Activated T-cell treated with anti-CD3 and anti-CD28 coated beads for 4 hours (primary cell): ENCODE results near the gene CAPRIN1.
"Not testable (repeated sequence)": the region's sequence is repeated elsewhere in the genome, so short reads cannot be mapped to it uniquely, and the experiment has no call there.

Experiments used
- DNase-seq: peaks from one replicate; pipeline ENCODE4 v3.0.0-alpha.2; 2020

Gene CAPRIN1

GRCh38 chr11:34052036-34052607 lies 591 bp downstream of the CAPRIN1 start:
- DNase-seq, result peak; percentile 86

GRCh38 chr11:34052608-34053160 lies 1.2 kb downstream of the CAPRIN1 start:
- DNase-seq, result peak; percentile 21

GRCh38 chr11:34053161-34053686 lies 1.7 kb downstream of the CAPRIN1 start:
- DNase-seq, result peak; percentile 70

DNA sequence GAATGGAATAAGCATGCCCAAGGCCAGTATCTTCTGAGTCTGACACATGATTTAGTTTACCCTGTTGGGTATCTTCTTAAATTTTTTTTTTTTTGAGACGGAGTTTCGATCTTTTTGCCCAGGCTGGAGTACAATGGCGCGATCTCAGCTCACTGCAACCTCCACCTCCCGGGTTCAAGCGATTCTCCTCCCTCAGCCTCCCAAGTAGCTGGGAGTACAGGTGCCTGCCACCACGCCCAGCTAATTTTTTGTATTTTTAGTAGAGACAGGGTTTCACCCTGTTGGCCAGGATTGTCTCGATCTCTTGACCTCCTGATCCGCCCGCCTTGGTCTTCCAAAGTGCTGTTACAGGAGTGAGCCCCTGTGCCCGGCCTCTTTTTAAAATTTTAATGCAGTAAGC lies 2.8 kb downstream of the CAPRIN1 start:
- DNase-seq, result not testable (repeated sequence)

GRCh38 chr11:34055218-34056000 lies 3.9 kb downstream of the CAPRIN1 start:
- DNase-seq, result no peak

DNA sequence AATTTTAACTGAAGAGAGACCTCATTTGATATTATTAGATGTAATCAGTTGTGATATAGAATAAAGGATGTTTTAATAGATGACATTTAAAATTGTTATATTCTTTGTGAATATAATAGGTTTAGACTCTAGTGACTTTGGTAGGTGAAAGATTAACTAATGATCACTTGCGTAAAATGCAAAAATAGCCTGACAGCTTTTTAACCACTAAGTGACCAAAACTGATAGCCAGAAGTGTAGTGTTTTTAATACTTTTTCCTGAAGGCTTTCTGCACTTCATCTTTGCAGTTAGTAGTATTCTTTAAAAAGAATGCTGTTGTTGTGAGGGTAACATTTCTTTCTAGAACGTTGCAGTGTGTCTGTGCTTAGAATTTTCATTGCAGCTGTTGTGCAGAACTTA lies 5.1 kb downstream of the CAPRIN1 start:
- no peak for DNase-seq

DNA sequence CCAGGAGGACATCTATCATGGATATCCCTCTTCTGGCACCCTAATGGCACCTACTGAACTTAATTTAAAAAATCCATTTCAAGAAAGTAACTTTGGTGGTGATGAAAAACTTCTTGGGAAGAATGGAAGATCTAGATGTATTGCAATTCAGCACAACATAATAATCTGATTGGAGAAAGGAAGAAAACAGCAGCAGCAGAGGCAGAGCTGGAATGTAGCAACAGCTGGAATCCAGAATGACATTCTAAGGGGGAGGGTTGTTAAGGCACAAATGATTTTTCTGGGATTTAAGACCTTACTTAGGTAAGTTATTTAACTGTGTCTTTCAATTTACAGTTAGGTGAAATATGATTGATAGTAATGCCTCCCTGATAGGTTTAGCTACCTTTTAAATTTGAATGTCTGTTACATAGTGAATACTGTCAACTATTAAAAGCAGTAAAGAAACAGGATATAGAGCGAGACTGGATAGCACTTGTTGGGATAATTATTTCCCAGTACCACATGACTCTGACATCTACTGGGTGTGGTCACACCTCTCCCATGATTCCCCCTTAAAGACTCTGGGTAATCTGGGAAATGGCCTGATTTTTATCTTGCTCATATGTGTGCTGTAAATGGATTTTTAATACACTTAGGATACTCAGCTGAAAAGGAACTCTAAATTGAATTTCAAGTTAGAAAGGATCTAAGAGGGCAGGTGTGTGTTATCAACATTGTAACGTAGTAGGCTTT lies 11.7 kb downstream of the CAPRIN1 start:
- no peak for DNase-seq

- no peak for DNase-seq
Observed at GRCh38 chr11:34064291-34064690, 12.8 kb downstream of the CAPRIN1 start.

GRCh38 chr11:34065505-34066203 lies 14.1 kb downstream of the CAPRIN1 start:
- no peak for DNase-seq

GRCh38 chr11:34066766-34067165 lies 15.2 kb downstream of the CAPRIN1 start:
- not testable (repeated sequence) for DNase-seq

DNA sequence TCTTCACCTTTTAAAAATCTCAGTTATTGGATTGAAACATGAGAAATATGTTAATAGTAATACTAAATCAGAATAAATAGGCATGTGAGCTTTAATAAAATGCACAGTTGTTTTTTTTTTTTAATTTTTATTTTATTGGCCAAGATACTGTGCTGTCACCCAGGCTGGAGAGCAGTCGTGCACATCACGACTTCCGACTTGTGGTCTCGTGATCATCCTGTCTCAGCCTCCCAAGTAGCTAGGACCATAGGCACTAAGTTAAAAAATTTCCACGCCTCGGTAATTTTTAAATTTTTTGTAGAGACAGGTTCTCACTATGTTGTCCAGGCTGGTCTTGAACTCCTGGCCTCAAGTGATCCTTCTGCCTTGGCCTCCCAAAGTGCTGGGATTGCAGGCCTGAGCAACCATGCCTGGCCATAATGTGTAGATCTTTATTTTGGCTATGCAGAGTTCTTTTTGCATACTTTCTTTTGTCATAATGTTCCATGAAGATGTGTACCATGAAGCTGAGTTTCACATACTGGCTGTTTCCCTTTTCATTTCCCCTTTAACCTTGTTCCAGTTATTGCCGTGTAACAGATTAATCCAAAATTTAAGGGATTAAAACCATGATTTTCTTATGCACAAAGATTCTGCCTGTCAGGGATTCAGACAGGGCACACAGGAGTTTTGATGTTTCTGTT lies 16.0 kb downstream of the CAPRIN1 start:
- no peak for DNase-seq

DNA sequence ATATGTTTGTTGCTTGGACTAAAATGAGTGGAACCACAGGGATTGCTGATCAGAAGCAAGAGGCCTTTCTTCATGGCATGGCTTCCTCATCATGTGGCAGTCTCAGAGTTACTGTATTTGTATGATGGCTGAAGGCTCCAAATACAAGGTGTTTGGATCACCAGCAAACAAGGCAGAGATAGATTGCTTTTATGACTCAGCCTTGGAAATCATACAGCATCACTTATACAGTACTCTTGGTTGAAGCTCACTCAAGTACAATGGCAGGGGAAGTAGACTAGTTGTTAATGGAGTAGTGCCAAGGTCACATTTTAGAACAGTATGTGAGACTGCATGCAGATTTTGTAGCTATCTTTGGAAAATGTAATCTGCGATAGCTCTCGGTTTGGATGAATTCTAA lies 16.6 kb downstream of the CAPRIN1 start:
- DNase-seq, result no peak

GRCh38 chr11:34071306-34071705 lies 19.8 kb downstream of the CAPRIN1 start:
- not testable (repeated sequence) for DNase-seq

GRCh38 chr11:34072041-34072440 lies 20.5 kb downstream of the CAPRIN1 start:
- DNase-seq, result no peak

DNA sequence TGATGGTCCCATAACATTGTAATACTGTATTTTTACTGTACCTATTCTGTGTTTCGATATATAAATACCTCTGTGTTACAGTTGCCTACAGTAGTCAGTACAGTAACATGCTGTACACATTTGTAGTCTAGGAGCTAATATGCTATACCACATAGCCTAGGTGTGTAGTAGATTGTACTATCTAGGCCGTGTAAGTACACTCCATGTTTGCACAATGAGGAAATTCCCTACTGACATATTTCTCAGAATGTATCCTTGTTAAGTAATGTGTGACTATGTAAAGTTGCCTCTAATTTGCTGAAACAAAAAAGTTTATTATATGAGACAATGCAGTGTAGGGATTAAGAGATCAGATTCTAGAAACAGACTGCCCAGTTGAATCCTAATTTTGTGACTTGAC lies 21.3 kb downstream of the CAPRIN1 start:
- DNase-seq, result no peak

- DNase-seq, result no peak
Observed at GRCh38 chr11:34074391-34074790, 22.9 kb downstream of the CAPRIN1 start.

DNA sequence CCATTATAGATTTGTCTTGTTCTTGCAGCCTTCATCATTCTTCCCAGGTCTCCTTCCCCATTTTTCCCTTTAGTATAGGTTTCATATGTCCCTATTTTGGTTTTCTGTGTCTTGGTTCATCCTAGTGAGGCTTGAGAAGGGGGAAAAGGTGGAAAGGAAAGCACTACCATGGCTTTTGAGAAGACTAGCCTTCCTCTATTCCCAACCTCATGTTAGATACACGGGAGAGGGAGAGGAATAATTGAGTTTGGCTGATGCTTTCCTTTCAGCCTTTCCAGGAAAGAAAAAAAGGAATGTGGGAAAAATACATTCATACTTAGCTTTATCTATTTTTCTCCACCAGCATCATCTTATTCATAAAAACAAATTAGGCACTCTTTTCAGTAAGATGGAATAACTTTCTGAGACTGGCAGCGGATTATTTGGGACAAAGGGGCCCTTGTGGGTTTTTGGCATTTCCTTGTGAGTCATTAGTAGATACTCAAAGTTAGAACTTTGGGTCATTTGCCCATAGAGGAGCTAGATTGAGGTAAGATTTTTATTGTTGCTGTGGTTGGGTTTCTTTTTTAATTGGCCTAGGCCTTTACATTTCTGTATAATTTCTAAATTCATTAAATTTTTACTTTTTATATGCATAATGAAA lies 23.8 kb downstream of the CAPRIN1 start:
- DNase-seq, result no peak

DNA sequence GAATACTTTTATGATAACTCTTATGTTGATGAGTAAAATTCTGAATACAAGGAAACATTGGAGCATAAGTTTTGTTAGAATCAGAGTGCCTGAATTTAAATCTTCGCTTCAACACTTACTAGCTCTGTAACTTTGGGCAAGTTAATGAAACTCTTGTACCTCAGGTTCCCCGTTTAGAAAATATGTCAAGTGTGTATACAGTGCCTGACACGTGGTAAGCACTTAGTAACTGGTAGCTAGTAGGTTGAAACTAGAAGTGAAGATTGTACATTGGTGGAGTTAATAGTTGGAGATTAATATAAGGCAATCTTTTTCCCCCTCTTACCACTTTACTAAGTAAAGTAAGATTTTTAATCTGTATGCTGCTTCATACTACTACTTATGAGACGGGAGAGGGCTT lies 29.1 kb downstream of the CAPRIN1 start:
- DNase-seq, result no peak

DNA sequence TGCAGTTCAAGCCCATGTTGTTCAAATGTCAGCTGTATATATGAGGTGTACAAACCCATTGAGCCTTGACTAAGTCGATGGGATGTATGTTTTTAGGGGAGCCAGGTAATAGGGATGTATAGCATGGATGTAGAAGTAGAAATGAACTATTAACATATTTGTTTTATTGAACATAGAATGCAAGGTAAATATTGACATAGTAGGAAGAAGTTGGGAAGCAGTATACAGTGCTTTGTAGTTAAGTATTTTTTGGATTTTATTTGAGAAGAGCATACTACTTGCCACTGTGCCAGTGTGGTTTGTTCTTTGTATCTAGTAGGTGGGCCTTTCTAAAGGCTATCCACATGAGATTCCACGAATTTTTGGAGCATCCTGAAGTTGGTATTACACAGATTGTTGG lies 33.1 kb downstream of the CAPRIN1 start:
- DNase-seq, result no peak

DNA sequence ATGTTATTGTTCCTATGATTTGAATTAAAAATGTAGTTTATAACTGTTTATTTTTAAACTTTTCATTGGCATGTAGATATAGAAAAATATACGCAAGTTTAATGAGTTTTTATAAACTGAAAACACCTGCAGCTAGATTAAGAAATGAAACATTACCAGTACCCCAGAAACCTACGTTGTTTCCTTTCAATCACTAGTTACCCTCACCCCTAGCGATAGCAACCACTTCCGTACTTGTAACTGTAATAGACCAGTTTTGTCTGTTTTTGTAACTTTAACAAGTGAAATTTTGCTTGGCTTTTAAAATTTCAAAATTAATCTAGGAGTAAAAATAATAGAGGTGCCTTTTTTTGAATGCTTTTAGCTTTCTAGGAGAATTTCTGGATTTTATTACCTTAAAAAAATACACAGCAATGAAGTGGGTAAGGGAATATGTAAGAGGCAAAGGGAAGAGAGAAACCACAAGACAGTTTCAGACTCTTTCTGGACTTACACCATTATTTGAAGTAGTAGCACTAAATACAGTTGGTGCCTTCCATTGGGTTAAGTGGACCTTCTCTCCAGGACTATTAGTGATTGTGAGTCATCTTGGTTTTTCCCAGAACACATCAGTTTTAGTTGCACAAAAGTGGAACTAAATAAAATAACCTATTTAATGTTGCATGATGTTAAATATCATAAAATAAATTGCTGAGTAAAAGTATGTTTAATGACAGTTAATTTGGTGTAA lies 35.2 kb downstream of the CAPRIN1 start:
- DNase-seq, result no peak

DNA sequence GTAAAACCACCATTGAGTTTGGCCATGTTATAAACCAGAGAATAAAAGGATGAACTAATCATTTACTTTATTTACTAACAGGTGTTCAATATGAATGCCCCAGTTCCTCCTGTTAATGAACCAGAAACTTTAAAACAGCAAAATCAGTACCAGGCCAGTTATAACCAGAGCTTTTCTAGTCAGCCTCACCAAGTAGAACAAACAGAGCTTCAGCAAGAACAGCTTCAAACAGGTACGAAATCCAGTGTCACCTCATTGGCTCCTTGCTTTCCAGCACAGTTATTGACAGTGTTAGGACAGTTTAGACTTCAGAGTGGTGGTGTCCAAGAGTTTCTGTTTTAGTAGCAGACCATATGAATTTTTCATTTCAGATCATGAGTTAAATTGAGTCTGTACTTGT lies 40.3 kb downstream of the CAPRIN1 start:
- no peak for DNase-seq
